Memory B cell (primary cell): ENCODE measurements around the gene TFAM.

Experiments
- ATAC-seq: fragments of 150-1000 bp; cut with Tn5 transposase; 2 replicates; pipeline ENCODE4 v1.10.0; 2021; ENCODE audit warnings: low read depth, mild to moderate bottlenecking, moderate library complexity
- DNase-seq, 2 donors: peaks; one replicate each; pipeline ENCODE4 v3.0.0; 2022; ENCODE audit warnings: low spot score in 2 of 2
- H3K27ac Mint-ChIP-seq: one replicate; pipeline ENCODE4 v1.8.0; 2022; ENCODE audit warnings: mild to moderate bottlenecking, moderate library complexity, mixed read lengths
- H3K27me3 Mint-ChIP-seq: one replicate; pipeline ENCODE4 v1.8.0; 2022; ENCODE audit warnings: mixed read lengths
- H3K36me3 Mint-ChIP-seq: one replicate; pipeline ENCODE4 v1.8.0; 2022; ENCODE audit warnings: mild to moderate bottlenecking, mixed read lengths
- H3K4me1 Mint-ChIP-seq: one replicate; pipeline ENCODE4 v1.8.0; 2022; ENCODE audit warnings: mixed read lengths
- H3K4me3 Mint-ChIP-seq: one replicate; pipeline ENCODE4 v1.8.0; 2022; ENCODE audit warnings: mild to moderate bottlenecking, moderate library complexity, mixed read lengths
- H3K9me3 Mint-ChIP-seq: one replicate; pipeline ENCODE4 v1.8.0; 2022; ENCODE audit warnings: mixed read lengths

Gene TFAM

GRCh38 chr10:58384999-58385783, at the start of gene TFAM:
Gene TFAM, plus strand, starts transcription at chr10:58385410. Its CDS starts 138 bp downstream, at chr10:58385548.
- Mint-ChIP-seq H3K4me1 (peaks cover 24% of the 10 kb centered on the region), H3K36me3 (peaks cover 10% of the 10 kb centered on the region), H3K27ac (peak within 1 kb of the TSS; percentile 97), H3K4me3 (peak within 1 kb of the TSS; percentile 100), H3K27me3 (no peaks in the 10 kb centered on the region), H3K9me3 (no peaks in the 10 kb centered on the region)
- ATAC-seq: peak; percentile 78
- DNase-seq: peak; percentile 97 to 98

DNA sequence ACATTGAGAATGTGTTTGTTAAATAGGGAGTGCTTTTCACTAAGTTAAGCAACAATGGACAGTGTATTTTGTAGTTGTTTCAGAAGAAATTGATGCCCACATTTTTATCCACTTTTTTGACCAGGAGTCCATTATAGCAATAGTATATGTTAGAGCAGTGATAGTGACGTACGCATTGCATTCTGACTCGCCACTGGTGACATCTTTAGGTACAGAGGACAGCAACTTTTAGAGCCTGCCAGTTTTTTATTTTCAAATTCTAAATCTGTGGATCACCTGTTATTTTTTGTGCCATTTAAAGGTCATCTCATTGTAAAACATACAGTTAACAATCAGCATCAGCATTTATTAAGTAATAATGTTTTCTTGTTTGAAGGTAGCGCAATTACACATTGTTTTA, 49.0 kb upstream of the TFAM start:
- DNase-seq (no peak), ATAC-seq (no peak)
- H3K9me3 Mint-ChIP-seq: no peaks in the 10 kb centered on the region
- H3K27me3 Mint-ChIP-seq: no peaks in the 10 kb centered on the region
- no peaks in the 10 kb centered on the region for H3K36me3 Mint-ChIP-seq
- peaks cover 29% of the 10 kb centered on the region for H3K4me1 Mint-ChIP-seq
- H3K4me3 Mint-ChIP-seq: peak overlapping the region; percentile 91
- H3K27ac Mint-ChIP-seq: peak overlapping the region; percentile 90

GRCh38 chr10:58341422-58341821, 43.8 kb upstream of the TFAM start:
- Mint-ChIP-seq H3K27ac (no peak overlapping the region), H3K9me3 (no peaks in the 10 kb centered on the region), H3K36me3 (peaks cover 6% of the 10 kb centered on the region), H3K4me1 (peaks cover 28% of the 10 kb centered on the region), H3K4me3 (no peak overlapping the region), H3K27me3 (no peaks in the 10 kb centered on the region)
- DNase-seq (no peak), ATAC-seq (no peak)

DNA sequence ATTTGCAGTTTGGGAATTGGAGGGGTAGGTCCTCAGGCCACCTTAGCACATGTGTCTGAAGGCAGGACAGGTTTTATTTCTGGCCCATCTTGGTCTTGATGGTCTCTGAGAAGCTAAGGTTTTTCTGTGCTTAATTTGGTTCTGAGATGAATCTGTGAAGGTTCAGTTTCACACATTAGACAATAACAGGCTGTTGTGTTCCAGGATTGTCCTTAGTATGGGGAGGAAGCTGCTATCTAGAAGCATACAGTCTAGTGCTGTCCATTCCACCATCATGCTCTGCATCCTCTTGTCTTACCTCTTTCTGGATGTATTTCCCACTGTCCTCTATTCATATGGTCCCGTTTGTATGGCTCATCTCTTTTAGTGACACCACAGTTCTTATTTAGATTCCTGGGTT, 43.3 kb upstream of the TFAM start:
- peaks cover 28% of the 10 kb centered on the region for H3K4me1 Mint-ChIP-seq
- peaks cover 9% of the 10 kb centered on the region for H3K36me3 Mint-ChIP-seq
- DNase-seq: no peak
- no peaks in the 10 kb centered on the region for H3K27me3 Mint-ChIP-seq
- H3K4me3 Mint-ChIP-seq: no peak overlapping the region
- no peak for ATAC-seq
- peak overlapping the region; percentile 17 for H3K27ac Mint-ChIP-seq
- no peaks in the 10 kb centered on the region for H3K9me3 Mint-ChIP-seq

DNA sequence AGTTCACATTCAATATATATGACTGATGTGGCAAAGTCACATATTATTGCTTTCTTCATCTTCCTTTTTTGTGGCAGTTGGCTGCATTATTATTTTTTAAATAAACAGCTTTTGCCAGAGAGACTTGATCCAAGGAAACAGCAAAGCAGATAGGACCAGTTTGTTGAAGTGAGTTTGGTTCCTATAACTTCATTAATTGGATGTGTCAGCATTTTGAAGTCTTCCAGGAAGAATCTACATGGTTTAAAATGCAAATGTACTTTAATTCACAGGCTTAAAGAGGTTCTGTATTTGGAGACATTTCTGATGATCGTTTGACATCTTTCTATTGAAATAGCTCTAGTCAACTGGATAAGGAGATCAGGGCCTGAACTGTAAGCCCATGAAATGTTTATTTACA, 37.2 kb upstream of the TFAM start:
- DNase-seq (no peak), ATAC-seq (no peak)
- peak overlapping the region; percentile 17 for H3K27ac Mint-ChIP-seq
- H3K4me3 Mint-ChIP-seq: no peak overlapping the region
- no peaks in the 10 kb centered on the region for H3K9me3 Mint-ChIP-seq
- no peaks in the 10 kb centered on the region for H3K27me3 Mint-ChIP-seq
- H3K4me1 Mint-ChIP-seq: peaks cover 32% of the 10 kb centered on the region
- H3K36me3 Mint-ChIP-seq: peaks cover 12% of the 10 kb centered on the region

GRCh38 chr10:58348571-58349033, 36.6 kb upstream of the TFAM start:
- H3K4me1 Mint-ChIP-seq: peaks cover 32% of the 10 kb centered on the region
- DNase-seq: no peak
- ATAC-seq: no peak
- H3K36me3 Mint-ChIP-seq: peaks cover 12% of the 10 kb centered on the region
- H3K27ac Mint-ChIP-seq: peak overlapping the region; percentile 17
- H3K4me3 Mint-ChIP-seq: no peak overlapping the region
- no peaks in the 10 kb centered on the region for H3K27me3 Mint-ChIP-seq
- H3K9me3 Mint-ChIP-seq: no peaks in the 10 kb centered on the region

DNA sequence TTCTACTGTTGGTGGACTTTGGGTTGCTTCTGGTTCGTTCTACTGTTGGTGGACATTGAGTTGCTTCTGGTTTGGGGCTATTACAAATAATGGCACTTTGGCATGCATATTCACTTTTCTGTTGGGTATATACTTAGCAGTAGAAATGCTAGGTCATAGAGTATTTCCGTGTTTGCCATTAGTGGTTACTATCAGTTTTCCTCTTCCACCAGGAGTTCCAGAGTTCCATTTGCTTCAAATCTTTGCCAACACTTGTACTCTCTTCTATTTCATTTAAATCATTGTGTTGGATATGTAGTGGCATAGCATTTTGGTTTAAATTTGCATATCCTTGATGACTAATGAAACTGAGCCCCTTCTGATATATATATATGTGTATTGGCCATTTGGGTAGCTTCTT, 35.2 kb upstream of the TFAM start:
- no peak overlapping the region for H3K27ac Mint-ChIP-seq
- H3K27me3 Mint-ChIP-seq: no peaks in the 10 kb centered on the region
- no peaks in the 10 kb centered on the region for H3K9me3 Mint-ChIP-seq
- no peak overlapping the region for H3K4me3 Mint-ChIP-seq
- DNase-seq (no peak), ATAC-seq (no peak)
- peaks cover 32% of the 10 kb centered on the region for H3K4me1 Mint-ChIP-seq
- H3K36me3 Mint-ChIP-seq: peaks cover 12% of the 10 kb centered on the region

DNA sequence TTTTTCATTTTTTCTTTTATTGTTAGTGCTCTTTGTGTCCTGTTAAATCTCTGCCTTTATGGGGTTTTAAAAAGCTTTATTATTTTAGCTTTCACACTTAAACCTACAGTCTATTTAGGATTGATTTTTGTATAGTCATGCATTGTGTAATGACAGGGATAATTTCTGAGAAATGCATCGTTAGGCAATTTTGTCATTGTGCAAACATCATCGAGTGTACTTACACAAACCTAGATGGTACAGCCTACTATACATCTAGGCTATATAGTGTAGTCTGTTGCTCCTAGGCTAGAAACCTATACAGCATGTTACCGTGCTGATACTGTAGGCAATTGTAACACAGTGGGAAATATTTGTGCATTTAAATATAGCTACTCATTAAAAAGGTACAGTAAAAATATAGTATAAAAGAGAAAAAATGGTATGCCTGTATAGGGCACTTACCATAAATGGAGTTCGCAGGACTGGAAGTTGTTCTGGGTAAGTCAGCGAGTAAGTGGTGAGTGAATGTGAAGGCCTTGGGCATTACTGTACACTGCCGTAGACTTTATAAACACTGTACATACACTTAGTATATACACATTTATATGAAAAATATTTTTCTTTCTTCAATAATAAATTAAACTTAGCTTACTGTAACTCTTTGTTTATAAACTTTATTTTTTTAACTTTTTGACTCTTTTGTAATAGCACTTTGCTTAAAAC, 34.4 kb upstream of the TFAM start:
- Mint-ChIP-seq H3K27me3 (no peaks in the 10 kb centered on the region), H3K4me1 (peaks cover 36% of the 10 kb centered on the region), H3K4me3 (no peak overlapping the region), H3K9me3 (no peaks in the 10 kb centered on the region), H3K27ac (no peak overlapping the region), H3K36me3 (peaks cover 9% of the 10 kb centered on the region)
- ATAC-seq (no peak), DNase-seq (no peak)

GRCh38 chr10:58351616-58352578, 33.3 kb upstream of the TFAM start:
- H3K27ac Mint-ChIP-seq: no peak overlapping the region
- no peaks in the 10 kb centered on the region for H3K27me3 Mint-ChIP-seq
- DNase-seq: no peak
- H3K4me3 Mint-ChIP-seq: no peak overlapping the region
- H3K36me3 Mint-ChIP-seq: peaks cover 3% of the 10 kb centered on the region
- no peaks in the 10 kb centered on the region for H3K9me3 Mint-ChIP-seq
- peaks cover 34% of the 10 kb centered on the region for H3K4me1 Mint-ChIP-seq
- ATAC-seq: no peak

GRCh38 chr10:58352956-58353610, 32.1 kb upstream of the TFAM start:
- Mint-ChIP-seq H3K36me3 (no peaks in the 10 kb centered on the region), H3K4me3 (no peak overlapping the region), H3K9me3 (no peaks in the 10 kb centered on the region), H3K27ac (no peak overlapping the region), H3K4me1 (peaks cover 32% of the 10 kb centered on the region), H3K27me3 (no peaks in the 10 kb centered on the region)
- DNase-seq: no peak
- ATAC-seq: no peak

DNA sequence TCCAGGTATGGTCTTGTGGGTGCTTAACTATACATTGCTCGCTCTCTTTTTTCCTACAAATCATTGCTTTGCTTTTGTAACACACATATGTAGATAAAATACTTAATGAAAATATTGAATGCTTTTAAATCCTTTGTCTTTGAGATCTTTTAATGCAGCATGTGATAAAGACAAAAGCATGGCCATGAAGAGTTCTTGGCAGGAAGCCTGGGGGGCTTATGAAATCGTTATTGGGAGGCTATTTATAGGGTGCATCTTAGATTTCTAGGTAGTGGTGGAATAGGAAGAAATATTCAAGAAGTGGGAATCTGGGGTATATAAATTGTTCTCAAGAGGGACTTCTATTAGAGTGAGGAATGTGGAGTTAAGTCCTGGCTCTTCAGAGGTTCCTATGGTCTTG, 28.5 kb upstream of the TFAM start:
- Mint-ChIP-seq H3K9me3 (no peaks in the 10 kb centered on the region), H3K27ac (peak overlapping the region; percentile 36), H3K36me3 (peaks cover 5% of the 10 kb centered on the region), H3K4me1 (peaks cover 29% of the 10 kb centered on the region), H3K27me3 (no peaks in the 10 kb centered on the region), H3K4me3 (no peak overlapping the region)
- DNase-seq (no peak), ATAC-seq (no peak)

GRCh38 chr10:58358314-58358933, 26.8 kb upstream of the TFAM start:
- H3K4me1 Mint-ChIP-seq: peaks cover 26% of the 10 kb centered on the region
- H3K27ac Mint-ChIP-seq: no peak overlapping the region
- H3K27me3 Mint-ChIP-seq: no peaks in the 10 kb centered on the region
- ATAC-seq: no peak
- no peak for DNase-seq
- peaks cover 7% of the 10 kb centered on the region for H3K36me3 Mint-ChIP-seq
- H3K9me3 Mint-ChIP-seq: no peaks in the 10 kb centered on the region
- no peak overlapping the region for H3K4me3 Mint-ChIP-seq

DNA sequence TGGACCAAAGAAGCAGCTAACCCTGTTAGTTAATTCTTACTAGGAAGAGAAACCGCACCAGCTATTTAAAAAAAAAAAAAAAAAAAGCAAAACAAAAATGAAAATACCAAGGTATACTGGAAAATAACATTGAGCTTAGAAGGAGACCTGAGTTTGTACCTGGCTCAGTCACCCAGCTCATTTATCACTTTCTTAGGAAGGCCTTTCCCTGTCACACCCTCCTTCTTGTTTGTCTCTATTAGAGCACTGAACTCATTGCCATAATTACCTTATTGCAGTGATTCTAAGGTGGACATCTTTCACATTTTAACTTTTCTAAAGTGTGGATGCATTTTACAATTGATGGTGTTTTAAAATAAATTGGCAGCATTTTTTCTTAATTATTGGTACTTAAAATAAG, 26.3 kb upstream of the TFAM start:
- Mint-ChIP-seq H3K9me3 (no peaks in the 10 kb centered on the region), H3K36me3 (peaks cover 9% of the 10 kb centered on the region), H3K27ac (no peak overlapping the region), H3K4me3 (no peak overlapping the region), H3K27me3 (no peaks in the 10 kb centered on the region), H3K4me1 (peaks cover 26% of the 10 kb centered on the region)
- DNase-seq (no peak), ATAC-seq (no peak)
